ENCODE measurements around the gene SEC23A. TPM values are rescaled to one million over a fixed set of nuclear protein-coding genes. Genes with fewer than 3 reads are reported as not detected.

Gene SEC23A
- total and polyA plus RNA-seq, 12 donors: 10.9 to 201 (median 92.5) TPM

GRCh38 chr14:39114073-39114838 is 11.2 kb upstream of the SEC23A start, which contains the start of gene GEMIN2:
GEMIN2 (plus strand) TSS chr14:39114323; CDS start chr14:39114339, 16 bp downstream.
- Histone ChIP-seq H3K36me3 (replicated peaks in 1 of 2) (peaks cover 0 to 7% of the 10 kb centered on the region in 2 donors), H3K4me3 (peak within 1 kb of the TSS; percentile 31 to 66 (median 46)), H3K4me1 (replicated peaks in 1 of 2) (peaks cover 0 to 17% of the 10 kb centered on the region in 2 donors), H3K27ac (peak within 1 kb of the TSS; percentile 3 to 76 (median 67)), H3K9me3 (replicated peaks in 1 of 3) (no peaks in the 10 kb centered on the region), H3K27me3 (no peaks in the 10 kb centered on the region)
- WGBS, 4 donors: 0 to 2% (median 1%) methylated on average over 17 to 40 of the region's 40 CpGs
- DNase-seq: peak; percentile 91 to 96 (median 93)
- TF ChIP-seq, protein P1, sequence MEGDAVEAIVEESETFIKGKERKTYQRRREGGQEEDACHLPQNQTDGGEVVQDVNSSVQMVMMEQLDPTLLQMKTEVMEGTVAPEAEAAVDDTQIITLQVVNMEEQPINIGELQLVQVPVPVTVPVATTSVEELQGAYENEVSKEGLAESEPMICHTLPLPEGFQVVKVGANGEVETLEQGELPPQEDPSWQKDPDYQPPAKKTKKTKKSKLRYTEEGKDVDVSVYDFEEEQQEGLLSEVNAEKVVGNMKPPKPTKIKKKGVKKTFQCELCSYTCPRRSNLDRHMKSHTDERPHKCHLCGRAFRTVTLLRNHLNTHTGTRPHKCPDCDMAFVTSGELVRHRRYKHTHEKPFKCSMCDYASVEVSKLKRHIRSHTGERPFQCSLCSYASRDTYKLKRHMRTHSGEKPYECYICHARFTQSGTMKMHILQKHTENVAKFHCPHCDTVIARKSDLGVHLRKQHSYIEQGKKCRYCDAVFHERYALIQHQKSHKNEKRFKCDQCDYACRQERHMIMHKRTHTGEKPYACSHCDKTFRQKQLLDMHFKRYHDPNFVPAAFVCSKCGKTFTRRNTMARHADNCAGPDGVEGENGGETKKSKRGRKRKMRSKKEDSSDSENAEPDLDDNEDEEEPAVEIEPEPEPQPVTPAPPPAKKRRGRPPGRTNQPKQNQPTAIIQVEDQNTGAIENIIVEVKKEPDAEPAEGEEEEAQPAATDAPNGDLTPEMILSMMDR (IDR thresholded peaks at IDR 0.05): no peak
- TF ChIP-seq POLR2A (IDR thresholded peaks at IDR 0.05): peak in 1 of 2 donors; percentile 47
- intact Hi-C loops (cut with DNase I): loop anchor here (10.0 kb wide), 1 partner anchor 51 kb away; no protein-coding TSS in a partner anchor

DNA sequence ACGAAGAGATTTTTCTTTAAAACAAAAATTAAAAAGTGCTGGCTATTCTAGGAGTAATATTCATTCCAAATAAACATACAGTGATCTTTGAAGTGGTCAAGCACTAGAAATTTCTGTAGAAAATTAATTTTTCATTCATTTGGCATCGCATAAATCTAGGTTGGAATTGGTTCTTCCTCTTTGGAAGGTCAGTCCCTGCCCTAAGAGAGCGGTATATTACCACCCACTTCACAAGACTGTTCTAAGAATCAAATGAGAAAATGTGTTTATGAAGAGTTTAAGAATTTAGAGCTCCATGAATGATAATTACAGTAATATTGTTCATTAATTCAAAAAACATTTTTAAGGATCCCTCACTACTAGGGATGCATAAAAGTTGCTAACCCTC is 10.6 kb upstream of the SEC23A start:
- no peaks in the 10 kb centered on the region for H3K27me3 ChIP-seq
- no peak for DNase-seq
- no peak for TF ChIP-seq POLR2A (IDR thresholded peaks at IDR 0.05)
- TF ChIP-seq, protein P1 (IDR thresholded peaks at IDR 0.05): no peak
- peaks cover 0 to 3% of the 10 kb centered on the region in 2 donors for H3K36me3 ChIP-seq (replicated peaks in 1 of 2)
- peak overlapping the region; percentile 3 to 76 (median 67) for H3K27ac ChIP-seq
- peak overlapping the region in 3 of 4 donors; percentile 42 to 66 (median 49) for H3K4me3 ChIP-seq
- no peaks in the 10 kb centered on the region for H3K9me3 ChIP-seq (replicated peaks in 1 of 3)
- intact Hi-C loops (cut with DNase I): loop anchor here (10.0 kb wide), 1 partner anchor 51 kb away; no protein-coding TSS in a partner anchor
- WGBS, 4 donors: 48 to 61% (median 51%) methylated on average over 3 of the region's 3 CpGs
- peaks cover 0 to 17% of the 10 kb centered on the region in 2 donors for H3K4me1 ChIP-seq (replicated peaks in 1 of 2)

GRCh38 chr14:39109893-39110715 is 7.1 kb upstream of the SEC23A start:
- Histone ChIP-seq H3K4me3 (no peak overlapping the region), H3K27ac (no peak overlapping the region)
- DNase-seq: no peak

More at GRCh38 chr14:39109893-39110715, 7.1 kb upstream of the SEC23A start:
- H3K36me3 ChIP-seq (replicated peaks in 1 of 2): no peaks in the 10 kb centered on the region
- no peaks in the 10 kb centered on the region for H3K9me3 ChIP-seq (replicated peaks in 1 of 3)
- intact Hi-C loops (cut with DNase I): loop anchor here (10.0 kb wide), 2 partner anchors 55 to 255 kb away; no protein-coding TSS in a partner anchor
- H3K27me3 ChIP-seq: no peaks in the 10 kb centered on the region
- no peak for TF ChIP-seq POLR2A (IDR thresholded peaks at IDR 0.05)
- TF ChIP-seq, protein P1 (IDR thresholded peaks at IDR 0.05): no peak
- H3K4me1 ChIP-seq (replicated peaks in 1 of 2): peaks cover 0 to 14% of the 10 kb centered on the region in 2 donors
- WGBS, 4 donors: 81 to 89% (median 88%) methylated on average over 12 of the region's 12 CpGs

Measured in adrenal gland (tissue), 12 donors.